Smooth muscle cell (in vitro differentiated cells): ENCODE results near the gene LRMDA. TPM values are rescaled to one million over a fixed set of nuclear protein-coding genes. Genes with fewer than 3 reads are reported as not detected.

Source experiments
- DNase-seq: peaks from one replicate; lab custom pipeline; 2025; ENCODE audit not compliant: unreplicated experiment; lab: John Stamatoyannopoulos, UW
- H2AFZ ChIP-seq: fragments of 200-600 bp; sonication (generic); 2 replicates; pipeline ENCODE4 v1.6.0; 2016; ENCODE audit warnings: antibody characterized with exemption, low read depth, mild to moderate bottlenecking
- H3F3A ChIP-seq: fragments of 200-600 bp; sonication (generic); 2 replicates; pipeline ENCODE4 v1.6.0; 2017; ENCODE audit warnings: antibody characterized with exemption, low read depth
- H3K27ac ChIP-seq: fragments of 200-600 bp; sonication (generic); 2 replicates; pipeline ENCODE4 v1.5.1; 2016; ENCODE audit warnings: low read depth, mild to moderate bottlenecking
- H3K27me3 ChIP-seq: fragments of 200-600 bp; sonication (generic); 2 replicates; pipeline ENCODE4 v1.6.1; 2016; ENCODE audit warnings: low read depth, mild to moderate bottlenecking
- H3K36me3 ChIP-seq: fragments of 200-600 bp; sonication (generic); 2 replicates; pipeline ENCODE4 v1.5.1; 2016; ENCODE audit warnings: low read depth
- H3K4me1 ChIP-seq: fragments of 200-600 bp; sonication (generic); 2 replicates; pipeline ENCODE4 v1.5.1; 2016; ENCODE audit warnings: low read depth
- H3K4me2 ChIP-seq: fragments of 200-600 bp; sonication (generic); 2 replicates; pipeline ENCODE4 v1.6.0; 2016; ENCODE audit warnings: mild to moderate bottlenecking
- H3K4me3 ChIP-seq: fragments of 200-600 bp; sonication (generic); 2 replicates; pipeline ENCODE4 v1.5.1; 2016; ENCODE audit warnings: mild to moderate bottlenecking
- H3K79me2 ChIP-seq: fragments of 200-600 bp; sonication (generic); 2 replicates; pipeline ENCODE4 v1.6.0; 2016; ENCODE audit warnings: low read depth, mild to moderate bottlenecking
- H3K9ac ChIP-seq: fragments of 200-600 bp; sonication (generic); 2 replicates; pipeline ENCODE4 v1.6.0; 2016; ENCODE audit warnings: low read depth
- H3K9me3 ChIP-seq: fragments of 200-600 bp; sonication (generic); replicated peaks from 2 replicates; pipeline ENCODE4 v1.5.1; 2016; ENCODE audit warnings: low read depth
- H4K20me1 ChIP-seq: fragments of 200-600 bp; sonication (generic); 2 replicates; pipeline ENCODE4 v1.6.0; 2016; ENCODE audit warnings: low read depth
- WGBS: methylation state at CpG from one replicate; pipeline ENCODE4 v1.1.7; 2016; ENCODE audit warnings: low lambda C conversion rate; 5-methylcytosine and 5-hydroxymethylcytosine counted together
- polyA plus RNA-seq: library from polyadenylated mRNA; unstranded; fragments of >200 nt; fragmentation: Nextera tagmentation; extraction: Ambion mirVana; gene quantifications from 2 replicates; pipeline ENCODE4 v1.2.1, GENCODE V29; 2016
- total RNA-seq: library from RNA; depleted of rRNA; stranded (reverse); fragments of >200 nt; gene quantifications from 2 replicates; pipeline ENCODE4 v1.2.3, GENCODE V29; 2014
- TF ChIP-seq, protein P1 (sequence below): fragments of 200-600 bp; sonication (generic); IDR thresholded peaks from 2 replicates; pipeline ENCODE4 v1.5.1; 2017; ENCODE audit warnings: borderline replicate concordance, mild to moderate bottlenecking, antibody characterized with exemption; ENCODE audit not compliant: insufficient read depth, poor library complexity, severe bottlenecking

The LRMDA gene
- total and polyA plus RNA-seq, 2 experiments from 2014 or later = 1.5 to 1.6 TPM

DNA sequence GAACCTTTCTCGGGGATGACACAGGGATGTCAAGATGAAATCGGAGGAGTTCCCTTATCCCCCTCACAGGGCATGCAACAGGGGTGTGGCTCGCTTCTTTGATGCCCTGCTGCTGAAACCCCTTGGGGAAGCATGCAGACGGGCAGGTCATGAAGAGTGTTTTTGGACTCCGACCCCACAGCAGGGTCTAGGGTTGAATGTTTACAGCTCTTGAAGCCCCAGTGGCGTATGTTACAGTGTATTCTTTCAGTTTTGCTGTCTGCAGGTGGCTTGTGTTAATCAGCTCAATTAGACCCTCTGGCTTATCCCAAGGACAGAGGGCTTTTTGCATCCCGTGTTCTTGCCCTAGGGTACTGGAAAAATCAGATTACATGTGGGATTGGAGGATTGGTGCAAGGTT, 446.5 kb downstream of the LRMDA start:
- Histone ChIP-seq H3F3A (no peaks in the 10 kb centered on the region), H3K4me1 (no peaks in the 10 kb centered on the region), H3K36me3 (no peaks in the 10 kb centered on the region), H3K4me2 (no peak overlapping the region), H3K9me3 (no peaks in the 10 kb centered on the region), H3K27me3 (no peaks in the 10 kb centered on the region), H3K27ac (no peak overlapping the region), H3K9ac (no peak overlapping the region), H2AFZ (no peak overlapping the region), H3K79me2 (no peaks in the 10 kb centered on the region), H4K20me1 (no peaks in the 10 kb centered on the region), H3K4me3 (no peak overlapping the region)
- TF ChIP-seq, protein P1, sequence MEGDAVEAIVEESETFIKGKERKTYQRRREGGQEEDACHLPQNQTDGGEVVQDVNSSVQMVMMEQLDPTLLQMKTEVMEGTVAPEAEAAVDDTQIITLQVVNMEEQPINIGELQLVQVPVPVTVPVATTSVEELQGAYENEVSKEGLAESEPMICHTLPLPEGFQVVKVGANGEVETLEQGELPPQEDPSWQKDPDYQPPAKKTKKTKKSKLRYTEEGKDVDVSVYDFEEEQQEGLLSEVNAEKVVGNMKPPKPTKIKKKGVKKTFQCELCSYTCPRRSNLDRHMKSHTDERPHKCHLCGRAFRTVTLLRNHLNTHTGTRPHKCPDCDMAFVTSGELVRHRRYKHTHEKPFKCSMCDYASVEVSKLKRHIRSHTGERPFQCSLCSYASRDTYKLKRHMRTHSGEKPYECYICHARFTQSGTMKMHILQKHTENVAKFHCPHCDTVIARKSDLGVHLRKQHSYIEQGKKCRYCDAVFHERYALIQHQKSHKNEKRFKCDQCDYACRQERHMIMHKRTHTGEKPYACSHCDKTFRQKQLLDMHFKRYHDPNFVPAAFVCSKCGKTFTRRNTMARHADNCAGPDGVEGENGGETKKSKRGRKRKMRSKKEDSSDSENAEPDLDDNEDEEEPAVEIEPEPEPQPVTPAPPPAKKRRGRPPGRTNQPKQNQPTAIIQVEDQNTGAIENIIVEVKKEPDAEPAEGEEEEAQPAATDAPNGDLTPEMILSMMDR = no peak
- 95% methylated on average over 7 of the region's 7 CpGs for WGBS
- no peak for DNase-seq

DNA sequence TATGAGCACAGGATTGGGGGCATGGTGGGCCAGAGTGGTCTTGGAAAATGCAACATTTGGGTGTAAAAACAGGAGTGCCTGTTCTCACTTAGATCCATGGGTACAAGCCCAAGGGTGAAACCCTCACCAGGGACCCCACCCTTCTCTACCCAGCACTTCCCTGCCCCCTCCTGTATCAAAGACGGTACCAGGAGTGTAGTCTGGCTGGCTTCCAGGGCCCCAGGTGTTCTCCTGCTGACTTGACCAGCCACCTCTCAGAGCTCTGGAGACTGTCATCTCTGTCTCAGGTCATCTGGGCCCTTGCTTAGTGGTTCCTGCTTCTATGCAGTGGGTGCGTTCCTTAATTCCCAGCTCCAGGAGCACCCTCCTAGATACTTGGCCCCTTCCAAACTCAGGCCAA, 447.2 kb downstream of the LRMDA start:
- Histone ChIP-seq H2AFZ (no peak overlapping the region), H3F3A (no peaks in the 10 kb centered on the region), H3K27me3 (no peaks in the 10 kb centered on the region), H3K9ac (no peak overlapping the region), H3K4me1 (no peaks in the 10 kb centered on the region), H3K36me3 (no peaks in the 10 kb centered on the region), H3K4me3 (no peak overlapping the region), H3K79me2 (no peaks in the 10 kb centered on the region), H3K27ac (no peak overlapping the region), H3K9me3 (no peaks in the 10 kb centered on the region), H3K4me2 (no peak overlapping the region), H4K20me1 (no peaks in the 10 kb centered on the region)
- TF ChIP-seq, protein P1 = no peak
- DNase-seq = no peak
- WGBS = 94% methylated on average over 2 of the region's 2 CpGs

DNA sequence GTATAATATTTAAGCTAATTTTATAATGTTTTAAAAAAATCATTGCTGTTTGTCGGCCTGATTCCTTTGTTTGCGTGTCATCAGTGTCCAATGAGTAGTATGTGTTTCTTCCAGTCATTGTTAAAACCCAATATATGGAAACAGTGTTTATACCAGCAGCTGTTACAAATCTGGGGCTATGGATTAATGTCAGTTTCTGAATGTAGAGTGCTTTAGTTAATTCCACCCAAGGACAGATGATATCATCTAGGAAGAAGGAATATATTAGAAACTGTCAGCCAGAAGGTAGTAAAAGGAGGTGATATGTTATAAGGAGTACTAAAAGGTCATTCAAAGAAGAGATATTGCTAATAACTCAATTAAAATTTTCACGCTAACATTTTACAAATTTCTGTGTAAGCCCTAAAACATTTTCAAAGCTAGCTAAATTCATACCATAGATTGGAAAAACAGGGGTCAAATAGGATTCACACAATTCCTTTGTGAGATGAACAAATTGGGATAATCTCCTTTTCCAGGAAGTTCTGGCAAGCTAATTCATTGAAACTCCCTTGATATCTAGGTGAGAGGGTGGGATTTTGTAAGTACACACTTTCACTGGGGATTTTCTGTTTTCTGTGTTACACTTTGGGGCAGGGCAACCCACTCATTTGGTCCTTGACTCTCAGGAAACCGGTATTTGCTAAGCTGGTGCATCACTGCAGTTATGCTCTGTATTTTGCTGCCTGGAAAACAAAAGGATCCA, 448.8 kb downstream of the LRMDA start:
- Histone ChIP-seq H3K27me3 (no peaks in the 10 kb centered on the region), H3K4me2 (no peak overlapping the region), H3K9ac (no peak overlapping the region), H3K27ac (no peak overlapping the region), H3K79me2 (no peaks in the 10 kb centered on the region), H3K4me1 (no peaks in the 10 kb centered on the region), H3K4me3 (no peak overlapping the region), H2AFZ (no peak overlapping the region), H4K20me1 (no peaks in the 10 kb centered on the region), H3F3A (no peaks in the 10 kb centered on the region), H3K36me3 (no peaks in the 10 kb centered on the region), H3K9me3 (no peaks in the 10 kb centered on the region)
- TF ChIP-seq, protein P1 = no peak
- no peak for DNase-seq
- 71% methylated on average over 4 of the region's 4 CpGs for WGBS
